ENCODE measurements around the gene GPD1L.
A peak's percentile ranks its signal among the peaks of the same experiment; 100 is the strongest.

GPD1L gene

DNA sequence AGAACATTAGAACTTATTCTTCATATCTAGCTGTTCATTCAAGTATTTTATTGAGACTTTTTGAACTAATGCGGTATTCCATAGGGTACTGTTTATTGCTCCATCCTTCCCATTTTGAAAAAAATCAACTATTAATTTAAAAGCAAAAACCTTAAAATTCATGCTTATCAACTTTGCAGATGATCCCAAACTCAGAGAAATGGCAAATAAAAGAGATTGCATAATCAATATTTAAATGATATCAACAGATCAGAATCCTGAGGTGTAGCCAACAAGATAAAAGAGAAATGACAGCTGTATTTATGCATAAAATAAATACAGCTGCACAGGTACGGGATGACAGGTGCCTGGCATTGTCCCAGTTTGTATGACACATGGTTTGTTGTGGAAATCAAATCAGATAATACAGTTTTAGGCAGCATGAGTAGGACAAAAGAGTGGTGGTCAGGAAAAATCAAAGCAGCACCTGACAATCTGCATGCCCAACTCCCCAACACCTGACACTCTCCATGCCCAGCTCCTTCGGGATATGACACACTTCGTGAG, 89.6 kb downstream of the GPD1L start:
- Histone ChIP-seq H2BK15ac (ENCODE audit: low read depth, poor library complexity, severe bottlenecking) (no peak overlapping the region), H3K18ac (ENCODE audit: low read depth in 1 of 2, low read length in 2 of 2) (no peak overlapping the region), H3K9me3 (ENCODE audit: control insufficient read depth, low read length) (no peaks in the 10 kb centered on the region), H3K23ac (ENCODE audit: low read length in 2 of 2) (no peak overlapping the region), H2BK5ac (ENCODE audit: low read depth, low read length, poor library complexity, severe bottlenecking) (no peak overlapping the region), H3K27ac (ENCODE audit: low read length, poor library complexity, severe bottlenecking) (no peak overlapping the region), H4K8ac (ENCODE audit: low read length) (no peak overlapping the region), H3K4me2 (ENCODE audit: low read length, poor library complexity, severe bottlenecking) (no peak overlapping the region), H3K27me3 (ENCODE audit: control insufficient read depth in 1 of 2, insufficient read depth in 1 of 2, low read length in 2 of 2) (peaks cover 0 to 2% of the 10 kb centered on the region in 2 experiments), H3K36me3 (ENCODE audit: control insufficient read depth in 1 of 2, insufficient read depth in 2 of 2, low read depth in 1 of 2, low read length in 2 of 2) (no peaks in the 10 kb centered on the region), H3K14ac (ENCODE audit: low read length in 2 of 2) (no peak overlapping the region), H2AK5ac (ENCODE audit: low read length, severe bottlenecking) (no peak overlapping the region), H2BK120ac (ENCODE audit: low read depth, low read length) (no peak overlapping the region), H3K4me3 (ENCODE audit: insufficient read depth in 1 of 2, low read depth in 1 of 2, low read length in 2 of 2) (no peak overlapping the region), H3K79me1 (replicated peaks; ENCODE audit: low read length, poor library complexity, severe bottlenecking) (no peaks in the 10 kb centered on the region), H3K4me1 (ENCODE audit: control insufficient read depth, insufficient read depth, low read depth, low read length) (no peaks in the 10 kb centered on the region), H4K91ac (ENCODE audit: low read length) (no peak overlapping the region), H3K4ac (ENCODE audit: low read depth in 1 of 2, low read length in 2 of 2) (no peak overlapping the region), H2BK12ac (ENCODE audit: low read length in 2 of 2) (no peak overlapping the region), H3K9ac (ENCODE audit: low read length) (no peak overlapping the region), H2AFZ (ENCODE audit: low read depth, low read length) (no peak overlapping the region)
- no peak for DNase-seq
- 92% methylated on average over 4 of the region's 4 CpGs for WGBS

DNA sequence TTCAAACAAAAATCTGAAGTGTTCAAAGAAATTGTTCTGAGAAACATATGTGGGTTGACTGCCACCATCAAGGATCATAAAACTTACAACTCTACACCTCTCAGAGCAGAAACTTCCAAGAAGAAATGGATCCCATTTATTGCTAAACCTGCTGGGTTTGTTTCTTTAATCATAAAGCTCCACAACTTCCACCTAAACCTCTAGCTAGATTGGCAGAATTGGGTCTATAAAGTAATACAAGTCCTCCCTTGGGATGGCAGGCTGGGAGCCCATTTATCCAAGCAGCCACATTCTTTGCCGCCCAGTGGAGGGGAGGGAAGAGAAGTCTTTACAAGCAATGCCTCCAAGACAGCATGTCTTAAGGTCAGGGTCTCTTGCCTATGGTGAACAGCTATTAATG, 91.6 kb downstream of the GPD1L start:
- H2BK120ac ChIP-seq (ENCODE audit: low read depth, low read length): no peak overlapping the region
- H3K27ac ChIP-seq (ENCODE audit: low read length, poor library complexity, severe bottlenecking): no peak overlapping the region
- no peak for DNase-seq
- no peak overlapping the region for H3K4me2 ChIP-seq (ENCODE audit: low read length, poor library complexity, severe bottlenecking)
- H3K14ac ChIP-seq (ENCODE audit: low read length in 2 of 2): no peak overlapping the region
- H2BK15ac ChIP-seq (ENCODE audit: low read depth, poor library complexity, severe bottlenecking): no peak overlapping the region
- WGBS: no CpG with 5 or more reads among the region's 1 CpG
- H3K4me3 ChIP-seq (ENCODE audit: insufficient read depth in 1 of 2, low read depth in 1 of 2, low read length in 2 of 2): no peak overlapping the region
- H2BK12ac ChIP-seq (ENCODE audit: low read length in 2 of 2): no peak overlapping the region
- H4K91ac ChIP-seq (ENCODE audit: low read length): no peak overlapping the region
- H3K79me1 ChIP-seq (replicated peaks; ENCODE audit: low read length, poor library complexity, severe bottlenecking): no peaks in the 10 kb centered on the region
- H3K9ac ChIP-seq (ENCODE audit: low read length): no peak overlapping the region
- H3K27me3 ChIP-seq (ENCODE audit: control insufficient read depth in 1 of 2, insufficient read depth in 1 of 2, low read length in 2 of 2): no peaks in the 10 kb centered on the region
- H2BK5ac ChIP-seq (ENCODE audit: low read depth, low read length, poor library complexity, severe bottlenecking): no peak overlapping the region
- no peaks in the 10 kb centered on the region for H3K9me3 ChIP-seq (ENCODE audit: control insufficient read depth, low read length)
- H3K36me3 ChIP-seq (ENCODE audit: control insufficient read depth in 1 of 2, insufficient read depth in 2 of 2, low read depth in 1 of 2, low read length in 2 of 2): no peaks in the 10 kb centered on the region
- no peak overlapping the region for H2AK5ac ChIP-seq (ENCODE audit: low read length, severe bottlenecking)
- H2AFZ ChIP-seq (ENCODE audit: low read depth, low read length): no peak overlapping the region
- no peaks in the 10 kb centered on the region for H3K4me1 ChIP-seq (ENCODE audit: control insufficient read depth, insufficient read depth, low read depth, low read length)
- H4K8ac ChIP-seq (ENCODE audit: low read length): no peak overlapping the region
- H3K23ac ChIP-seq (ENCODE audit: low read length in 2 of 2): no peak overlapping the region
- H3K4ac ChIP-seq (ENCODE audit: low read depth in 1 of 2, low read length in 2 of 2): no peak overlapping the region
- no peak overlapping the region for H3K18ac ChIP-seq (ENCODE audit: low read depth in 1 of 2, low read length in 2 of 2)

DNA sequence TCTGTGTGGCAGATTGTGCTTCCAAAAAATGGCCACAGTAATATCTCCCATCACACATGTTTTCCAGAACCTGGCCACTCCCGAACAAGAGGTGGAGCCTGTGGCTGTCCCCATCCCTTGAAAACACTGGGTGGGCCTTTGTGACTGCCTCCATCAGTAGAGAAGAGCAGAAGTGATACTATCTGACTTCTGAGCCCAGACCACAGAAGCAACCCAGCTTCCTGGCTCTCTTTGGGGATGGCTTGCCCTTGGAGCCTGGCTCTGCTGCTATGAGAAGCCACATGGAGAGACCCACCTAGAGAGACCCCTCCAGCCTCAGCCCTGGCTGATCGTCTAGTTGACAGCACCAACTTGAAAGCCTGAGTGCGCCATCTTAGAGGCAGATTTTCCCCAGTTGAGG, 92.3 kb downstream of the GPD1L start:
- Histone ChIP-seq H2BK5ac (ENCODE audit: low read depth, low read length, poor library complexity, severe bottlenecking) (no peak overlapping the region), H2BK12ac (ENCODE audit: low read length in 2 of 2) (no peak overlapping the region), H3K4me1 (ENCODE audit: control insufficient read depth, insufficient read depth, low read depth, low read length) (no peaks in the 10 kb centered on the region), H2AK5ac (ENCODE audit: low read length, severe bottlenecking) (no peak overlapping the region), H2BK120ac (ENCODE audit: low read depth, low read length) (no peak overlapping the region), H3K4me3 (ENCODE audit: insufficient read depth in 1 of 2, low read depth in 1 of 2, low read length in 2 of 2) (no peak overlapping the region), H3K23ac (ENCODE audit: low read length in 2 of 2) (no peak overlapping the region), H3K9ac (ENCODE audit: low read length) (no peak overlapping the region), H4K91ac (ENCODE audit: low read length) (no peak overlapping the region), H4K8ac (ENCODE audit: low read length) (no peak overlapping the region), H3K4me2 (ENCODE audit: low read length, poor library complexity, severe bottlenecking) (no peak overlapping the region), H3K79me1 (replicated peaks; ENCODE audit: low read length, poor library complexity, severe bottlenecking) (no peaks in the 10 kb centered on the region), H2AFZ (ENCODE audit: low read depth, low read length) (no peak overlapping the region), H3K18ac (ENCODE audit: low read depth in 1 of 2, low read length in 2 of 2) (no peak overlapping the region), H3K36me3 (ENCODE audit: control insufficient read depth in 1 of 2, insufficient read depth in 2 of 2, low read depth in 1 of 2, low read length in 2 of 2) (no peaks in the 10 kb centered on the region), H3K27ac (ENCODE audit: low read length, poor library complexity, severe bottlenecking) (no peak overlapping the region), H2BK15ac (ENCODE audit: low read depth, poor library complexity, severe bottlenecking) (no peak overlapping the region), H3K27me3 (ENCODE audit: control insufficient read depth in 1 of 2, insufficient read depth in 1 of 2, low read length in 2 of 2) (no peaks in the 10 kb centered on the region), H3K9me3 (ENCODE audit: control insufficient read depth, low read length) (no peaks in the 10 kb centered on the region), H3K14ac (ENCODE audit: low read length in 2 of 2) (no peak overlapping the region), H3K4ac (ENCODE audit: low read depth in 1 of 2, low read length in 2 of 2) (no peak overlapping the region)
- 92% methylated on average over 3 of the region's 3 CpGs for WGBS
- no peak for DNase-seq

DNA sequence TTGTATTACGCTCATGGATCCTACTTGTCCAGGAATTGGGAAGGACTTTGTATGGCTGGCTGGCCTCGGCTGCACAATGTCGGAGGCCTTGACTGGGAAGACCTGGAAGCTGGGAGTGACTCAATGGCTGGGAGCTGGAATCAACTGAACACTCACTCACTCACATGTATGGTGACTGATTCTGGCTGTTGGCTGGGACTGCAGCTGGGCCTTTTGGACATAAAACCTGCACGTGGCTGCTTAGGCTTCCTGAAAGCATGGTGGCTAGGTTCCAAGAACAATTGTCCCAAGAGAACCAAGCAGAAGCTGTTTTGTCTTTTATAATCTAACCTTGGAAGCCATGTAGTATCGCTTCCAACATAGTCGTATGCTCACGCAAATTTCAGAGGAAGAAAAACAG, 94.1 kb downstream of the GPD1L start:
- H3K27ac ChIP-seq (ENCODE audit: low read length, poor library complexity, severe bottlenecking): no peak overlapping the region

More for the DNA sequence above, 94.1 kb downstream of the GPD1L start:
- no peak overlapping the region for H2AFZ ChIP-seq (ENCODE audit: low read depth, low read length)
- no peak overlapping the region for H4K91ac ChIP-seq (ENCODE audit: low read length)
- no peak overlapping the region for H2AK5ac ChIP-seq (ENCODE audit: low read length, severe bottlenecking)
- H3K79me1 ChIP-seq (replicated peaks; ENCODE audit: low read length, poor library complexity, severe bottlenecking): no peaks in the 10 kb centered on the region
- no peaks in the 10 kb centered on the region for H3K36me3 ChIP-seq (ENCODE audit: control insufficient read depth in 1 of 2, insufficient read depth in 2 of 2, low read depth in 1 of 2, low read length in 2 of 2)
- H3K9ac ChIP-seq (ENCODE audit: low read length): no peak overlapping the region
- no peak overlapping the region for H3K4ac ChIP-seq (ENCODE audit: low read depth in 1 of 2, low read length in 2 of 2)
- no peak overlapping the region for H2BK5ac ChIP-seq (ENCODE audit: low read depth, low read length, poor library complexity, severe bottlenecking)
- H3K9me3 ChIP-seq (ENCODE audit: control insufficient read depth, low read length): no peaks in the 10 kb centered on the region
- H3K27me3 ChIP-seq (ENCODE audit: control insufficient read depth in 1 of 2, insufficient read depth in 1 of 2, low read length in 2 of 2): no peaks in the 10 kb centered on the region
- no peak overlapping the region for H3K4me2 ChIP-seq (ENCODE audit: low read length, poor library complexity, severe bottlenecking)
- WGBS: 92% methylated on average over 7 of the region's 7 CpGs
- H2BK12ac ChIP-seq (ENCODE audit: low read length in 2 of 2): no peak overlapping the region
- H2BK120ac ChIP-seq (ENCODE audit: low read depth, low read length): no peak overlapping the region
- no peak for DNase-seq
- no peak overlapping the region for H2BK15ac ChIP-seq (ENCODE audit: low read depth, poor library complexity, severe bottlenecking)
- H4K8ac ChIP-seq (ENCODE audit: low read length): no peak overlapping the region
- no peak overlapping the region for H3K18ac ChIP-seq (ENCODE audit: low read depth in 1 of 2, low read length in 2 of 2)
- H3K14ac ChIP-seq (ENCODE audit: low read length in 2 of 2): no peak overlapping the region
- peak overlapping the region in 1 of 2 experiments; percentile 46 for H3K4me3 ChIP-seq (ENCODE audit: insufficient read depth in 1 of 2, low read depth in 1 of 2, low read length in 2 of 2)
- no peak overlapping the region for H3K23ac ChIP-seq (ENCODE audit: low read length in 2 of 2)
- H3K4me1 ChIP-seq (ENCODE audit: control insufficient read depth, insufficient read depth, low read depth, low read length): no peaks in the 10 kb centered on the region
